SK-N-SH (cell line): ENCODE results near the gene TNXB. TPM values are rescaled to one million over a fixed set of nuclear protein-coding genes. Genes with fewer than 3 reads are reported as not detected.
"Not testable (repeated sequence)": the region's sequence is repeated elsewhere in the genome, so short reads cannot be mapped to it uniquely, and the experiment has no call there.

Experiments
- CTCF ChIA-PET: fragments of 300-600, 350-600 bp; formaldehyde crosslinking; extraction: SDS; loops from one replicate; lab custom pipeline; 2021; lab: Yijun Ruan, JAX
- POLR2A ChIA-PET: fragments of 350-600 bp; sonication (Branson Sonifier 250); formaldehyde crosslinking; extraction: SDS; loops from one replicate; lab custom pipeline; 2020; ENCODE audit warnings: antibody characterized with exemption, inconsistent platforms; lab: Yijun Ruan, JAX
- DNase-seq: peaks from one replicate; pipeline ENCODE4 v3.0.0; 2012
- H2AFZ ChIP-seq: fragments of 200-600 bp; sonication (generic); 2 replicates; pipeline ENCODE4 v1.8.1; 2016; ENCODE audit warnings: antibody characterized with exemption, mild to moderate bottlenecking, low read depth
- H3F3A ChIP-seq: fragments of 200-600 bp; sonication (generic); replicated peaks from 2 replicates; pipeline ENCODE3; 2016; ENCODE audit warnings: antibody characterized with exemption, mild to moderate bottlenecking; ENCODE audit not compliant: insufficient read depth
- H3K27ac ChIP-seq, 2 experiments: fragments of 200-500 bp in 1 of 2; fragments of 200-600 bp in 1 of 2; sonication (Bioruptor generic) in 1 of 2; sonication (generic), shearing (Covaris generic) in 1 of 2; 2 replicates each; pipeline versions ENCODE4 v1.5.1 to v1.6.1; 2014 to 2016; ENCODE audit warnings: low read depth in 2 of 2, inconsistent platforms in 1 of 2, low read length in 1 of 2, mild to moderate bottlenecking in 1 of 2, mixed read lengths in 1 of 2
- H3K27me3 ChIP-seq: fragments of 200-600 bp; sonication (generic), shearing (Covaris generic); 2 replicates; pipeline ENCODE4 v1.6.1; 2016; ENCODE audit warnings: mixed run types; ENCODE audit not compliant: insufficient read depth
- H3K36me3 ChIP-seq, 2 experiments: fragments of 200-500 bp in 1 of 2; fragments of 200-600 bp in 1 of 2; sonication (Bioruptor generic) in 1 of 2; sonication (generic) in 1 of 2; replicated peaks in 1 of 2; 2 replicates each; pipeline versions ENCODE3 to v1.5.1; 2014 to 2016; ENCODE audit warnings: low read length in 1 of 2, mild to moderate bottlenecking in 1 of 2; ENCODE audit not compliant: insufficient read depth in 2 of 2, control insufficient read depth in 1 of 2
- H3K4me1 ChIP-seq, 2 experiments: fragments of 200-500 bp in 1 of 2; fragments of 200-600 bp in 1 of 2; sonication (Bioruptor generic) in 1 of 2; sonication (generic), shearing (Covaris generic) in 1 of 2; 2 replicates each; pipeline versions ENCODE4 v1.5.1 to v1.6.1; 2014 to 2016; ENCODE audit warnings: low read depth in 1 of 2, low read length in 1 of 2, mixed run types in 1 of 2; ENCODE audit not compliant: insufficient read depth in 2 of 2, control insufficient read depth in 1 of 2
- H3K4me2 ChIP-seq: fragments of 200-600 bp; sonication (generic), shearing (Covaris generic); 2 replicates; pipeline ENCODE4 v1.6.1; 2017; ENCODE audit warnings: mixed run types
- H3K4me3 ChIP-seq, 2 experiments: fragments of 200-500 bp in 1 of 2; fragments of 200-600 bp in 1 of 2; sonication (Bioruptor generic) in 1 of 2; sonication (generic), shearing (Covaris generic) in 1 of 2; 2 replicates each; pipeline versions ENCODE4 v1.5.1 to v1.8.1; 2014 to 2016; ENCODE audit warnings: low read depth in 2 of 2, inconsistent platforms in 1 of 2, low read length in 1 of 2, mild to moderate bottlenecking in 1 of 2, mixed read lengths in 1 of 2, moderate library complexity in 1 of 2
- H3K79me2 ChIP-seq: fragments of 200-600 bp; sonication (generic); 2 replicates; pipeline ENCODE4 v1.8.1; 2017; ENCODE audit warnings: mild to moderate bottlenecking; ENCODE audit not compliant: insufficient read depth
- H3K9ac ChIP-seq: fragments of 200-600 bp; sonication (generic); 2 replicates; pipeline ENCODE4 v1.6.1; 2017; ENCODE audit warnings: mixed run types
- H3K9me2 ChIP-seq: fragments of 200-600 bp; sonication (generic); 2 replicates; pipeline ENCODE4 v1.6.1; 2017; ENCODE audit warnings: mixed run types
- H3K9me3 ChIP-seq: fragments of 200-600 bp; sonication (generic); 2 replicates; pipeline ENCODE4 v1.6.1; 2017; ENCODE audit warnings: mixed run types, mild to moderate bottlenecking, moderate library complexity
- H4K20me1 ChIP-seq: fragments of 200-600 bp; sonication (generic); 2 replicates; pipeline ENCODE4 v1.6.1; 2017; ENCODE audit warnings: mild to moderate bottlenecking, mixed run types; ENCODE audit not compliant: insufficient read depth
- CHD2 ChIP-seq: fragments of 150-350 bp; IDR thresholded peaks from 2 replicates; pipeline ENCODE4 v1.6.1; 2018; ENCODE audit warnings: low read length; ENCODE audit not compliant: partially characterized antibody
- ELF1 ChIP-seq: IDR thresholded peaks from 2 replicates; pipeline ENCODE4 v1.4.0; 2012
- EZH2phosphoT487 ChIP-seq: fragments of 200-600 bp; sonication (generic); IDR thresholded peaks from 2 replicates; pipeline ENCODE4 v1.6.1; 2017; ENCODE audit warnings: low read depth, mixed run types, mild to moderate bottlenecking, antibody characterized with exemption, moderate library complexity, borderline replicate concordance
- FOXJ3 ChIP-seq: sonication (generic); formaldehyde crosslinking; IDR thresholded peaks from 2 replicates; pipeline ENCODE4 v1.5.1; 2020; ENCODE audit warnings: mild to moderate bottlenecking, missing genetic modification reagents
- FOXM1 ChIP-seq: IDR thresholded peaks from 2 replicates; pipeline ENCODE4 v1.4.0; 2012; ENCODE audit warnings: low read depth, mild to moderate bottlenecking
- GABPA ChIP-seq: IDR thresholded peaks from 2 replicates; pipeline ENCODE4 v1.4.0; 2012; ENCODE audit warnings: low read depth, mild to moderate bottlenecking
- GATA2 ChIP-seq: sonication (generic); formaldehyde crosslinking; IDR thresholded peaks from 2 replicates; pipeline ENCODE4 v1.5.0; 2020; ENCODE audit warnings: mild to moderate bottlenecking, missing genetic modification reagents
- NRF1 ChIP-seq: IDR thresholded peaks from 2 replicates; pipeline ENCODE4 v1.6.1; 2012; ENCODE audit warnings: low read depth, mild to moderate bottlenecking, low read length
- PBX3 ChIP-seq: IDR thresholded peaks from 2 replicates; pipeline ENCODE4; 2012
- RFX5 ChIP-seq: IDR thresholded peaks from 2 replicates; pipeline ENCODE4 v1.6.1; 2012; ENCODE audit warnings: mild to moderate bottlenecking, improper control_type of control experiment, low read length
- RXRA ChIP-seq: IDR thresholded peaks from 2 replicates; pipeline ENCODE4 v1.4.0; 2012; ENCODE audit warnings: low read depth, mild to moderate bottlenecking, borderline replicate concordance
- TAF1 ChIP-seq: IDR thresholded peaks from 2 replicates; pipeline ENCODE4 v1.6.1; 2012; ENCODE audit warnings: low read depth, mild to moderate bottlenecking, low read length, moderate library complexity, borderline replicate concordance
- TEAD4 ChIP-seq: IDR thresholded peaks from 2 replicates; pipeline ENCODE4 v1.4.0; 2012; ENCODE audit warnings: mild to moderate bottlenecking, borderline replicate concordance; ENCODE audit not compliant: insufficient read depth
- YY1 ChIP-seq: IDR thresholded peaks from 2 replicates; pipeline ENCODE4 v1.4.0; 2012; ENCODE audit warnings: low read depth, mild to moderate bottlenecking
- WGBS: methylation state at CpG from one replicate; pipeline ENCODE4 v1.1.6; 2017; ENCODE audit warnings: low lambda C conversion rate; 5-methylcytosine and 5-hydroxymethylcytosine counted together
- polyA plus RNA-seq, 3 experiments: library from polyadenylated mRNA; depleted of rRNA; stranded (reverse); fragments of >200 nt; gene quantifications; 2 replicates each; pipeline ENCODE4 v1.2.3, GENCODE V29; 2012
- TF ChIP-seq, protein P1 (sequence below): IDR thresholded peaks from 2 replicates; pipeline ENCODE4 v1.4.0; 2012; ENCODE audit warnings: low read depth

Gene TNXB
- polyA plus RNA-seq, 1 of the 3 experiments (the other 2 are of a cell fraction), result 0.48 TPM

DNA sequence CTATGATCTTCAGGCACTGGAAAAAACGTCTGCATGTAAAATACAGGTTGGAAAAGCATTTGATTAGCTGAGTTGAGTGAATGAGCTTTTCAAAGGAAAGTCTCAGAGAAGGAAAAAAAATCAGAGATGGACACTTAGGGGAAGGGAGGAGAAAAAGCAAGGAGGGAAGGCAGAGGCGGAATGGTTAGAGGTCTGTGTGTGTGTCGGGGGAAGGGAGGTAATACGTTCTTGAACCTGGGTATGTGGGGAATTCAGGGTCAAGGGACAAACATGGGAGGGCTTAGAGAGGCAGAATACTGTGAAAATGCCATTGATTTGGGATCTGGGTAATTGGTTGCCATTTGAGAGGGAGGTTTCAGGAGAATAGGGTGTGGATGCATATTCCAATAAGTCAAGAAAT lies 37.5 kb upstream of the TNXB start:
- Histone ChIP-seq H3K27me3 (no peaks in the 10 kb centered on the region), H3K9me2 (no peaks in the 10 kb centered on the region)
- CTCF ChIA-PET, result interaction anchor here (0.6 kb wide), 1 partner anchor 654 kb away, joined by 4 read pairs; no protein-coding TSS in a partner anchor
- TF ChIP-seq NRF1, result no peak
- TF ChIP-seq FOXM1, result no peak
- TF ChIP-seq PBX3, result no peak
- no peak for TF ChIP-seq RFX5
- no peak for TF ChIP-seq ELF1
- TF ChIP-seq FOXJ3, result no peak
- TF ChIP-seq, protein P1, sequence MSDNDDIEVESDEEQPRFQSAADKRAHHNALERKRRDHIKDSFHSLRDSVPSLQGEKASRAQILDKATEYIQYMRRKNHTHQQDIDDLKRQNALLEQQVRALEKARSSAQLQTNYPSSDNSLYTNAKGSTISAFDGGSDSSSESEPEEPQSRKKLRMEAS, result no peak
- TF ChIP-seq TEAD4, result no peak
- no peak for TF ChIP-seq GABPA
- TF ChIP-seq EZH2phosphoT487, result no peak
- no peak for TF ChIP-seq GATA2 (CRISPR knock-in tag)
- TF ChIP-seq RXRA, result no peak
- TF ChIP-seq YY1, result no peak
- TF ChIP-seq, all 33 proteins: peak for 0
- H3K9me3 ChIP-seq, result no peaks in the 10 kb centered on the region
- POLR2A ChIA-PET, result no interaction called here
- H4K20me1 ChIP-seq, result no peaks in the 10 kb centered on the region
- no peaks in the 10 kb centered on the region for H3K36me3 ChIP-seq
- H3K27ac ChIP-seq, result no peak overlapping the region
- peaks cover 0 to 5% of the 10 kb centered on the region in 2 experiments; a peak in 1 of 4 replicates for H3K4me1 ChIP-seq
- H3K4me3 ChIP-seq, result no peak overlapping the region
- H3K79me2 ChIP-seq, result no peaks in the 10 kb centered on the region
- H3K4me2 ChIP-seq, result no peak overlapping the region
- H3F3A ChIP-seq, result no peaks in the 10 kb centered on the region
- DNase-seq, result no peak
- H3K9ac ChIP-seq, result no peak overlapping the region
- WGBS, result 65% methylated on average over 4 of the region's 4 CpGs
- no peak overlapping the region for H2AFZ ChIP-seq

GRCh38 chr6:32146287-32146686 lies 37.1 kb upstream of the TNXB start:
- 97% methylated on average over 1 of the region's 1 CpG for WGBS
- no peak overlapping the region for H3K27ac ChIP-seq
- H3F3A ChIP-seq, result no peaks in the 10 kb centered on the region
- no peak overlapping the region for H2AFZ ChIP-seq
- H3K27me3 ChIP-seq, result no peaks in the 10 kb centered on the region
- no peaks in the 10 kb centered on the region for H3K9me2 ChIP-seq
- ChIA-PET CTCF (interaction anchor here (0.6 kb wide), 1 partner anchor 654 kb away, joined by 4 read pairs; no protein-coding TSS in a partner anchor), POLR2A (no interaction called here)
- no peaks in the 10 kb centered on the region for H4K20me1 ChIP-seq
- peaks cover 0 to 3% of the 10 kb centered on the region in 2 experiments; a peak in 1 of 4 replicates for H3K4me1 ChIP-seq
- H3K9ac ChIP-seq, result no peak overlapping the region
- TF ChIP-seq CHD2, result no peak
- TF ChIP-seq RFX5, result no peak
- TF ChIP-seq TAF1, result no peak
- no peak for TF ChIP-seq FOXJ3
- H3K4me2 ChIP-seq, result no peak overlapping the region
- no peak overlapping the region for H3K4me3 ChIP-seq
- H3K9me3 ChIP-seq, result no peaks in the 10 kb centered on the region
- no peaks in the 10 kb centered on the region for H3K79me2 ChIP-seq
- H3K36me3 ChIP-seq, result no peaks in the 10 kb centered on the region
- DNase-seq, result no peak

GRCh38 chr6:32144238-32144637 lies 35.1 kb upstream of the TNXB start:
- H3F3A ChIP-seq, H3K79me2 ChIP-seq, H3K9me2 ChIP-seq, H4K20me1 ChIP-seq, H3K9me3 ChIP-seq, H3K36me3 ChIP-seq, H3K27ac ChIP-seq, H3K4me3 ChIP-seq, H3K9ac ChIP-seq, H3K4me1 ChIP-seq, H2AFZ ChIP-seq, H3K27me3 ChIP-seq, H3K4me2 ChIP-seq, DNase-seq, POLR2A ChIA-PET: not testable (repeated sequence)
- WGBS, result 89% methylated on average over 7 of the region's 7 CpGs
- CTCF ChIA-PET, result interaction anchor here (1.4 to 1.5 kb wide), 2 partner anchors 10 to 25 kb away, joined by 3 to 5 read pairs; no protein-coding TSS in a partner anchor
